ENCODE data around the gene CHPF2.

Gene CHPF2

GRCh38 chr7:151251689-151252560 is 19.6 kb downstream of the CHPF2 start:
- peak overlapping the region; percentile 51 for H3K4me3 ChIP-seq (ENCODE audit: low read length)
- no peak for TF ChIP-seq CTCF (conservative IDR thresholded peaks at IDR 0.05; ENCODE audit: low read depth, low read length)
- DNase-seq (ENCODE audit: low read depth): no peak

- DNase-seq (ENCODE audit: low read depth): no peak
- peak overlapping the region; percentile 51 for H3K4me3 ChIP-seq (ENCODE audit: low read length)
These were observed 20.2 kb downstream of the CHPF2 start for GRCh38 chr7:151252561-151252835.

GRCh38 chr7:151252961-151253711 is 20.9 kb downstream of the CHPF2 start:
- no peak overlapping the region for H3K4me3 ChIP-seq (ENCODE audit: low read length)
- no peak for DNase-seq (ENCODE audit: low read depth)
- no peak for TF ChIP-seq CTCF (conservative IDR thresholded peaks at IDR 0.05; ENCODE audit: low read depth, low read length)

More at GRCh38 chr7:151252561-151252835, 20.2 kb downstream of the CHPF2 start:
- TF ChIP-seq CTCF (conservative IDR thresholded peaks at IDR 0.05; ENCODE audit: low read depth, low read length): no peak

- no peak for DNase-seq (ENCODE audit: low read depth)
- H3K4me3 ChIP-seq (ENCODE audit: low read length): no peak overlapping the region
- TF ChIP-seq CTCF (conservative IDR thresholded peaks at IDR 0.05; ENCODE audit: low read depth, low read length): no peak
These were observed 22.0 kb downstream of the CHPF2 start for GRCh38 chr7:151254316-151254715.

- TF ChIP-seq CTCF (conservative IDR thresholded peaks at IDR 0.05; ENCODE audit: low read depth, low read length): no peak
- no peak for DNase-seq (ENCODE audit: low read depth)
- no peak overlapping the region for H3K4me3 ChIP-seq (ENCODE audit: low read length)
These were observed 22.6 kb downstream of the CHPF2 start for GRCh38 chr7:151254851-151255250.

- H3K4me3 ChIP-seq (ENCODE audit: low read length): no peak overlapping the region
- no peak for DNase-seq (ENCODE audit: low read depth)
- TF ChIP-seq CTCF (conservative IDR thresholded peaks at IDR 0.05; ENCODE audit: low read depth, low read length): no peak
These were observed 23.1 kb downstream of the CHPF2 start for GRCh38 chr7:151255390-151255789.

Data from retinal pigment epithelial cell (primary cell).